IMR-90 (cell line): ENCODE results near the gene CTDSPL. TPM values are rescaled to one million over a fixed set of nuclear protein-coding genes. Genes with fewer than 3 reads are reported as not detected.
A peak's percentile ranks its signal among the peaks of the same experiment; 100 is the strongest.

Experiments used
- ATAC-seq: fragments of 200-7000 bp; cut with Tn5 transposase; 2 replicates; pipeline ENCODE4 v1.9.1; 2020; ENCODE audit warnings: low read depth, mild to moderate bottlenecking, moderate library complexity
- BruUV-seq: library from RNA; stranded (reverse); fragments of 400-500 nt; replicated peaks from 2 replicates; lab custom pipeline; 2021; lab: Mats Ljungman, UMichigan
- CTCF ChIA-PET: fragments of 300-600 bp; formaldehyde crosslinking; extraction: SDS; loops from one replicate; lab custom pipeline; 2021; ENCODE audit warnings: antibody characterized with exemption; lab: Yijun Ruan, JAX
- POLR2A ChIA-PET: fragments of 300-600 bp; sonication (Branson Sonifier 250); formaldehyde crosslinking; loops from one replicate; lab custom pipeline; 2022; ENCODE audit warnings: antibody characterized with exemption; ENCODE audit not compliant: unreplicated experiment; lab: Charles Lee
- DNase-seq: peaks from one replicate; pipeline ENCODE4 v3.0.0; 2013
- H2AFZ ChIP-seq: replicated peaks from 2 replicates; pipeline ENCODE3; 2013; ENCODE audit warnings: low read length, mild to moderate bottlenecking; ENCODE audit not compliant: poor library complexity
- H2AK5ac ChIP-seq: 2 replicates; pipeline ENCODE4 v1.6.1; 2013; ENCODE audit warnings: low read depth, low read length, inconsistent platforms
- H2AK9ac ChIP-seq: replicated peaks from 2 replicates; pipeline ENCODE3; 2013; ENCODE audit warnings: mild to moderate bottlenecking, low read depth, low read length, moderate library complexity; ENCODE audit not compliant: poor library complexity
- H2BK120ac ChIP-seq: 2 replicates; pipeline ENCODE4 v1.6.1; 2013; ENCODE audit warnings: low read depth, low read length, inconsistent platforms
- H2BK15ac ChIP-seq: 3 replicates; pipeline ENCODE4 v1.6.1; 2013; ENCODE audit warnings: low read depth, low read length, inconsistent platforms
- H2BK20ac ChIP-seq: 2 replicates; pipeline ENCODE4 v1.6.1; 2013; ENCODE audit warnings: low read depth, mild to moderate bottlenecking, inconsistent platforms, low read length, moderate library complexity
- H2BK5ac ChIP-seq: 2 replicates; pipeline ENCODE4 v1.6.1; 2013; ENCODE audit warnings: mild to moderate bottlenecking, low read depth, low read length, inconsistent platforms; ENCODE audit not compliant: poor library complexity, severe bottlenecking
- H3K14ac ChIP-seq: replicated peaks from 2 replicates; pipeline ENCODE4 v1.6.1; 2013; ENCODE audit warnings: low read depth, low read length, inconsistent platforms
- H3K18ac ChIP-seq: 2 replicates; pipeline ENCODE4 v1.6.1; 2013; ENCODE audit warnings: low read depth, low read length, control low read depth
- H3K23ac ChIP-seq: 2 replicates; pipeline ENCODE4 v1.6.1; 2013; ENCODE audit warnings: low read depth, low read length, inconsistent platforms
- H3K27ac ChIP-seq: 2 replicates; pipeline ENCODE4 v1.5.1; 2013; ENCODE audit warnings: mild to moderate bottlenecking, control low read depth, low read length; ENCODE audit not compliant: insufficient read depth
- H3K27me3 ChIP-seq: 2 replicates; pipeline ENCODE4 v1.6.1; 2013; ENCODE audit warnings: low read length; ENCODE audit not compliant: control insufficient read depth, insufficient read depth
- H3K36me3 ChIP-seq: 2 replicates; pipeline ENCODE4 v1.6.1; 2013; ENCODE audit warnings: low read length, mixed read lengths; ENCODE audit not compliant: control insufficient read depth, insufficient read depth
- H3K4ac ChIP-seq: 2 replicates; pipeline ENCODE4 v1.6.1; 2013; ENCODE audit warnings: low read depth, low read length, inconsistent platforms
- H3K4me1 ChIP-seq: 2 replicates; pipeline ENCODE4 v1.6.1; 2013; ENCODE audit warnings: low read length, mixed read lengths; ENCODE audit not compliant: control insufficient read depth, insufficient read depth
- H3K4me2 ChIP-seq: 2 replicates; pipeline ENCODE4 v1.6.1; 2013; ENCODE audit warnings: low read depth, mild to moderate bottlenecking, control low read depth, low read length, moderate library complexity
- H3K4me3 ChIP-seq: 2 replicates; pipeline ENCODE4 v1.5.1; 2013; ENCODE audit warnings: low read depth, mild to moderate bottlenecking, control low read depth, low read length, moderate library complexity; ENCODE audit not compliant: insufficient read depth
- H3K56ac ChIP-seq: 2 replicates; pipeline ENCODE4 v1.6.1; 2013; ENCODE audit warnings: low read length, inconsistent platforms; ENCODE audit not compliant: insufficient read depth; ENCODE audit errors: extremely low read depth
- H3K79me1 ChIP-seq, 2 experiments: 2 replicates each; pipeline ENCODE4 v1.6.1; 2013; ENCODE audit warnings: low read length in 2 of 2, inconsistent platforms in 1 of 2, low read depth in 1 of 2
- H3K9ac ChIP-seq: 2 replicates; pipeline ENCODE4 v1.6.1; 2013; ENCODE audit warnings: low read depth, low read length, control low read depth
- H3K9me1 ChIP-seq: 2 replicates; pipeline ENCODE4 v1.6.1; 2013; ENCODE audit warnings: low read length, inconsistent platforms; ENCODE audit not compliant: insufficient read depth
- H3K9me3 ChIP-seq: 2 replicates; pipeline ENCODE4 v1.6.1; 2013; ENCODE audit warnings: low read length; ENCODE audit not compliant: control insufficient read depth, insufficient read depth
- H4K20me1 ChIP-seq: 2 replicates; pipeline ENCODE4 v1.6.1; 2013; ENCODE audit warnings: low read length, inconsistent platforms; ENCODE audit not compliant: insufficient read depth
- H4K5ac ChIP-seq: 2 replicates; pipeline ENCODE4 v1.6.1; 2013; ENCODE audit warnings: mild to moderate bottlenecking, low read depth, low read length, control low read depth
- H4K8ac ChIP-seq, 2 experiments: 2 replicates each; pipeline ENCODE4 v1.6.1; 2013; ENCODE audit warnings: low read depth in 2 of 2, low read length in 2 of 2, control low read depth in 1 of 2, inconsistent platforms in 1 of 2
- H4K91ac ChIP-seq: 2 replicates; pipeline ENCODE4 v1.6.1; 2013; ENCODE audit warnings: low read depth, low read length, inconsistent platforms; ENCODE audit not compliant: insufficient read depth
- BHLHE40 ChIP-seq: fragments of 150-350 bp; IDR thresholded peaks from 2 replicates; pipeline ENCODE4 v1.6.1; 2016; ENCODE audit warnings: mild to moderate bottlenecking, low read depth, low read length
- CEBPB ChIP-seq: IDR thresholded peaks from 2 replicates; pipeline ENCODE4 v1.6.1; 2012; ENCODE audit warnings: low read depth, low read length, improper control_type of control experiment
- CHD1 ChIP-seq: IDR thresholded peaks from 2 replicates; pipeline ENCODE4 v1.6.1; 2012; ENCODE audit warnings: low read depth, low read length, improper control_type of control experiment
- CTCF ChIP-seq: conservative IDR thresholded peaks from 2 replicates; pipeline ENCODE4 v1.5.1; 2012; ENCODE audit warnings: mild to moderate bottlenecking, low read depth, low read length, improper control_type of control experiment
- ELK1 ChIP-seq: fragments of 150-350 bp; IDR thresholded peaks from 2 replicates; pipeline ENCODE4 v1.6.1; 2016; ENCODE audit warnings: low read depth, mild to moderate bottlenecking, low read length, moderate library complexity, borderline replicate concordance
- FOS ChIP-seq: fragments of 150-350 bp; IDR thresholded peaks from 2 replicates; pipeline ENCODE4 v1.6.1; 2016; ENCODE audit warnings: low read depth, low read length
- MAFK ChIP-seq: IDR thresholded peaks from 2 replicates; pipeline ENCODE4 v1.6.1; 2012; ENCODE audit warnings: low read depth, low read length, improper control_type of control experiment
- MAZ ChIP-seq: IDR thresholded peaks from 2 replicates; pipeline ENCODE4 v1.6.1; 2012; ENCODE audit warnings: low read depth, mild to moderate bottlenecking, low read length, improper control_type of control experiment, moderate library complexity, borderline replicate concordance
- MXI1 ChIP-seq: IDR thresholded peaks from 2 replicates; pipeline ENCODE4 v1.6.1; 2012; ENCODE audit warnings: low read depth, mild to moderate bottlenecking, low read length, moderate library complexity, borderline replicate concordance
- NFE2L2 ChIP-seq: fragments of 150-350 bp; IDR thresholded peaks from 2 replicates; pipeline ENCODE4 v1.6.1; 2016; ENCODE audit warnings: low read depth, mild to moderate bottlenecking, low read length
- POLR2A ChIP-seq: IDR thresholded peaks from 2 replicates; pipeline ENCODE4 v1.6.1; 2012; ENCODE audit warnings: mild to moderate bottlenecking, low read depth, low read length
- RAD21 ChIP-seq: IDR thresholded peaks from 2 replicates; pipeline ENCODE4 v1.6.1; 2012; ENCODE audit warnings: low read length, improper control_type of control experiment
- RCOR1 ChIP-seq: IDR thresholded peaks from 2 replicates; pipeline ENCODE4 v1.6.1; 2012; ENCODE audit warnings: mild to moderate bottlenecking, low read length, improper control_type of control experiment; ENCODE audit not compliant: insufficient replicate concordance
- RFX5 ChIP-seq: IDR thresholded peaks from 2 replicates; pipeline ENCODE4 v1.8.0; 2012; ENCODE audit warnings: low read depth, mild to moderate bottlenecking, low read length, moderate library complexity
- SMC3 ChIP-seq: fragments of 150-350 bp; IDR thresholded peaks from 2 replicates; pipeline ENCODE4 v1.6.1; 2016; ENCODE audit warnings: low read depth, mild to moderate bottlenecking, antibody characterized with exemption, low read length, moderate library complexity
- USF2 ChIP-seq: fragments of 150-350 bp; IDR thresholded peaks from 2 replicates; pipeline ENCODE4 v1.6.1; 2017; ENCODE audit warnings: mild to moderate bottlenecking, antibody characterized with exemption, low read length, low read depth
- WGBS, 2 experiments: methylation state at CpG; one replicate each; pipeline versions ENCODE4 v1.1.5 to v1.1.7; 2013; ENCODE audit warnings: missing lambda C conversion rate in 2 of 2; ENCODE audit not compliant: insufficient read length in 1 of 2; ENCODE audit errors: extremely low coverage in 2 of 2; 5-methylcytosine and 5-hydroxymethylcytosine counted together
- dilution Hi-C: fragments of 300-500 bp; cut with HindIII; formaldehyde crosslinking; loops from one replicate; pipeline ENCODE4 v1.14.3; 2018; ENCODE audit warnings: low sequenced_read_pairs; ENCODE audit not compliant: unreplicated experiment
- in situ Hi-C: fragments of 300-500 bp; cut with MboI; formaldehyde crosslinking; loops from 3 replicates; pipeline ENCODE4 v1.14.3; 2019; ENCODE audit warnings: low sequenced_read_pairs, inconsistent platforms, mixed read lengths
- intact Hi-C: fragments of 100-400 bp; cut with micrococcal nuclease; formaldehyde crosslinking; loops from 2 replicates; pipeline ENCODE4 v1.10.0; 2022
- polyA plus RNA-seq, 3 experiments: library from polyadenylated mRNA; depleted of rRNA; stranded (reverse); fragments of >200 nt; gene quantifications; 2 replicates each; pipeline ENCODE4 v1.2.3, GENCODE V29; 2012; ENCODE audit warnings: low replicate concordance in 1 of 3
- total RNA-seq: library from RNA; depleted of rRNA; stranded (reverse); fragments of >200 nt; gene quantifications from 2 replicates; pipeline ENCODE4 v1.2.3, GENCODE V29; 2012

CTDSPL gene
- total and polyA plus RNA-seq, 2 of the 4 experiments (the other 2 are of a cell fraction), result 24.5 to 29.0 TPM

GRCh38 chr3:38003817-38004414 lies 142.2 kb downstream of the CTDSPL start:
- WGBS, 2 experiments, result 100% methylated on average over 2 of the region's 11 CpGs; no CpG with 5 or more reads in 1 of the 2 experiments
- in situ Hi-C loops, result no loop called here
- peaks cover 8% of the 10 kb centered on the region; the same call in 1 of the 2 replicates for H4K20me1 ChIP-seq
- DNase-seq (no peak), ATAC-seq (no peak)
- no peaks in the 10 kb centered on the region for H3K27me3 ChIP-seq
- no peak overlapping the region for H2BK15ac ChIP-seq
- no peak overlapping the region for H3K14ac ChIP-seq
- H3K79me1 ChIP-seq, result no peaks in the 10 kb centered on the region
- H3K36me3 ChIP-seq, result peaks cover 23% of the 10 kb centered on the region
- no peak overlapping the region for H3K56ac ChIP-seq
- H2BK20ac ChIP-seq, result no peak overlapping the region
- intact Hi-C loops, result loop anchor here (1.0 kb wide), 2 partner anchors 149 to 476 kb away; no protein-coding TSS in a partner anchor
- H3K9me1 ChIP-seq, result peaks cover 15% of the 10 kb centered on the region
- H3K27ac ChIP-seq, result no peak overlapping the region
- no peak overlapping the region for H4K5ac ChIP-seq
- H2AK5ac ChIP-seq, result peak overlapping the region; percentile 8; the same call in 1 of the 2 replicates
- dilution Hi-C loops, result no loop called here
- no peak overlapping the region for H3K23ac ChIP-seq
- H3K9me3 ChIP-seq, result no peaks in the 10 kb centered on the region
- H3K18ac ChIP-seq, result no peak overlapping the region
- H2BK120ac ChIP-seq, result no peak overlapping the region
- POLR2A ChIA-PET, result no interaction called here
- no peak overlapping the region for H3K4me2 ChIP-seq
- CTCF ChIA-PET, result interaction anchor here (0.5 to 1.3 kb wide), 4 partner anchors 18 to 151 kb away, joined by 3 to 4 read pairs (median 3); no protein-coding TSS in a partner anchor
- no peak overlapping the region for H4K91ac ChIP-seq
- no peak overlapping the region for H3K4me3 ChIP-seq
- peak overlapping the region; percentile 46 for H2AFZ ChIP-seq
- no peak overlapping the region for H2AK9ac ChIP-seq
- BruUV-seq, result no TSS peak
- H4K8ac ChIP-seq, result no peak overlapping the region
- H2BK5ac ChIP-seq, result no peak overlapping the region
- peaks cover 3% of the 10 kb centered on the region; the same call in 1 of the 2 replicates for H3K4me1 ChIP-seq
- H3K9ac ChIP-seq, result no peak overlapping the region
- no peak overlapping the region for H3K4ac ChIP-seq
- TF ChIP-seq MAZ (no peak), NFE2L2 (no peak), CEBPB (no peak), RCOR1 (no peak), MAFK (no peak), CTCF (no peak), CHD1 (no peak), RFX5 (no peak), POLR2A (no peak), ELK1 (no peak), SMC3 (no peak), FOS (no peak), USF2 (no peak), RAD21 (no peak), MXI1 (no peak), BHLHE40 (no peak)
